Gastrocnemius medialis (tissue), 4 donors: ENCODE results near the gene ZC2HC1B.
"Not testable (repeated sequence)": the region's sequence is repeated elsewhere in the genome, so short reads cannot be mapped to it uniquely, and the experiment has no call there.

Experiments
- CTCF ChIP-seq, 5 experiments: fragments of 450-650 bp in 3 of 5; fragments of 200-600 bp in 2 of 5; sonication (generic) in 2 of 5; IDR thresholded peaks in 4 of 5; conservative IDR thresholded peaks in 1 of 5; 1 replicate in 4 of 5; 2 replicates in 1 of 5; pipeline ENCODE4 v1.5.1; 2016 to 2019; ENCODE audit warnings: antibody characterized with exemption in 5 of 5, mild to moderate bottlenecking in 3 of 5, moderate library complexity in 3 of 5
- POLR2A ChIP-seq, 2 donors: fragments of 450-650 bp; IDR thresholded peaks; one replicate each; pipeline ENCODE4 v1.6.1; 2017; ENCODE audit warnings: antibody characterized with exemption in 2 of 2, mild to moderate bottlenecking in 2 of 2, moderate library complexity in 2 of 2

- TF ChIP-seq POLR2A (IDR thresholded peaks at IDR 0.05); CTCF (IDR thresholded peaks at IDR 0.05 in 4 of 5, conservative IDR thresholded peaks at IDR 0.05 in 1 of 5): not testable (repeated sequence)
Observed at GRCh38 chr6:143871202-143871730, 7.0 kb downstream of the ZC2HC1B start.
